HG03139 (cell line): ENCODE data around the gene ATXN7.
A peak's percentile ranks its signal among the peaks of the same experiment; 100 is the strongest.

ENCODE experiments used
- ATAC-seq: cut with Tn5 transposase; IDR thresholded peaks from one replicate; pipeline ENCODE4 v1.9.1; 2021; ENCODE audit not compliant: unreplicated experiment

Gene ATXN7

GRCh38 chr3:63900459-63900858 lies 36.8 kb downstream of the ATXN7 start:
- no peak for ATAC-seq

DNA sequence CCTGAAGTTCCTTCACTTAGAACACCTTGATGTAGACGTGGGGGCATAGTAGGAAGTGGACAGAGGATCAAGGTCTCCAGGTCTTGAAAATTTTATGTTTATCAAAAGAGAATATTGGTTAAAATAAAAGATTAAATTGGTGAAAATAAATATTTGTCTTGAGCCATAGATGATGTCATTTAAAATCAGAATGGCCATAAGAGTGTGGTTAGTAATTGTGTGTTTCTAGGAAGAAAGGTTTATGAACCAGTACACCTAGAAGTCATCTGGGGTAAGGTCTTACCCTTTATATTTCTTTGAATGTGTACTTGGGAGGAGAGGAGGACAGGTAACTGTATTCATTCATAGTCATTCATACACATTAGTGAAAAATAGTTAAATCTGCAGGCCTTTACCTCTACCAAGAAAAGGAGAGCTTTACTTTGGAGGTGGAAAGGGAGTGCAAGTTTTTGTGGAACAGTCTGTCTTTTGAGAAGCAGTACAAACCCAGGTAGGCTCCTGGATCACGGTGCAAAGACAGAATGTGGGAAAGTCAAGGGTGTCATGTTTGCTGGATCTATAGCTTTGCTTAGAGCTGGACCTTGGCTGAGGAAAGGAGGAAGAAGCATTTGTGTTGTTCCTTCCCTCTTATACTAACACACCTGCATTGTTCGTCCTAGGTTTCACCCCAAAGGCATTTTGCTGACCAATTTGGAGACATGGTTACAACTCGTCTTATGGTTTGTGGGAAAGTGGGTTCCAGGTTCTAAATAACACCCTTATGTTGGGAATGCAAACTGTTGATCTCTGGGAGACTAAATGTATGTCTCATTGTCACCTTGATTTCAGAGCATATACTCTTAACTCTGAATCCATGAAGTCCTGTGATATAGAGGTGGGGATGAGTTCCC lies 42.3 kb downstream of the ATXN7 start:
- ATAC-seq = no peak

- no peak for ATAC-seq
Observed at GRCh38 chr3:63908081-63908736, 44.5 kb downstream of the ATXN7 start.

DNA sequence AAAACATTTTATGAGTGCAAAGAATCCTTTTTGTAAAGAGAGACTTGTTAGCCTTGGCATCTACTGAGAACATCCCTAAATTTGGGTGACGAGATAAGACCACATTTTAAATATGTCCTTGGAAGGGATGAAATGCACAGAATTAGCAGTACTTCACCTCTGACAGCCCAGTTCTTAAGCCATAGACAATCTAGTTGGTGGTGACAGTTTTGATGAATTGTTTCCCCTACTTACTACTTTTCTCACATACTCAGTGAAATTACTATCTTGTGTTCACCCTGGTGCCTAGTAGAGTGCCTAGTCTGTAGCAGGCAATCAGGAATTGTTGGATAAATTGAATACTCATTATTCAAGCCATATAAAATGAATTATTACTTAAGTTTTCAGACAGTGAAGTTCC lies 45.1 kb downstream of the ATXN7 start:
- no peak for ATAC-seq

GRCh38 chr3:63909431-63909830 lies 45.8 kb downstream of the ATXN7 start:
- ATAC-seq = no peak

DNA sequence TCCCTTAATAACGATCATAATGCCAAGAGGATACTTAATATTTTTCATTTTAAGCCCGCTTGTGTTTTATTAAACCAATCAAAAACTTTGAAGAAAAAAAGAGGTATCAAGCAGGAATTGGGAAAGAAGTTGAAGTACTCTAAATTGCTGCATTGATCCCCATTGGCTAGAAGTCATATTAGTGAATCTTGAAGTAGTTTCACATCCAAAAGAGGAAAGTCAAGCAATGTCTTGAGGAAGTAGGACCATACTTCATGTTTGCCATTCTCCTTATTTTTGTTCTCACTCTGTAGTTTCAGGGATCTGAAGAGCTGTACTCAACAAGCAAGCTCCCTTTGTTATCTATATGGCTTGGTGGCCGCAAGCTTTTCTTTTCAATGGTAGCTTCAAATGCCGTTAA lies 46.3 kb downstream of the ATXN7 start:
- no peak for ATAC-seq

DNA sequence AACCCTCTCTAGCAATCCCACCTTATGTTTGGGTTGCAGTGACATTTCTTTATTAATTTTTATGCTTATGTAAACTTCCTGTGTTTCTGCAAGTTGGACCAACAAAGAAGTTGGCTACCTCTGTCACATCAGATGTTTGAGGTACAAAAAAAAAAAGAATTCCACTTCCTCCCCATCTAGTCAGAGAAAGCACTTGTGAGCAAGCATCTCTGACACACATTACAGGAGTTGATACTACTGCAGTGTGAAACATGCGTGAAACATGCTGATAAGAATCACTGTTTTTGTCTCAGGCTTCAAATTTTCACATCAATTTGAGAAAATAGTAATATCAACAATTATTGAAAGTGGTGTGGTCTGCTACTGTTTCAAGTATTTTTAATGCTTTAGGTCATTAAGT lies 47.2 kb downstream of the ATXN7 start:
- ATAC-seq = no peak

DNA sequence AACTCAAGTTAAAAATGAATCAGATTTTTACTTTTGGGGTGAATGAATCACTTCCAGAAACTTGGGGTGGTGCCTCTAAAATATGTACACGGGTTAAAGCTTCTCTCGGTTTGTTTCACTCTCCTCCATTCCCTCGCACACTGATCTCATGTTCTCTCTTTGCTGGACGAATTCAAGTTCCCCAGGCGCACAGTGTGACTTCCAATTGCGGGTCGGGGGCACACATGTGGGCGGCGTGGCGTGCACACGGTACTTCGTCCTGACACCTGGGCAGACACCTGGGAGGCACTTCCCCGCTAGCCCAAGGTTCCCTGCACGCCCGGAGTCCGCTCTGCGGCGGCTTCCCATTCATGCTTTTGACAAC lies 47.8 kb downstream of the ATXN7 start:
- ATAC-seq = peak; percentile 6

- peak; percentile 69 for ATAC-seq
Observed at GRCh38 chr3:63911873-63912767, 48.5 kb downstream of the ATXN7 start, which contains the start of gene SCAANT1. Gene SCAANT1, minus strand, starts transcription at chr3:63912383.

- peak; percentile 15 for ATAC-seq
Observed at GRCh38 chr3:63912768-63913588, 49.3 kb downstream of the ATXN7 start.

GRCh38 chr3:63914312-63914711 lies 50.6 kb downstream of the ATXN7 start:
- ATAC-seq = no peak

- no peak for ATAC-seq
Observed at GRCh38 chr3:63918321-63918720, 54.7 kb downstream of the ATXN7 start.

- no peak for ATAC-seq
Observed at GRCh38 chr3:63920001-63920400, 56.3 kb downstream of the ATXN7 start.

DNA sequence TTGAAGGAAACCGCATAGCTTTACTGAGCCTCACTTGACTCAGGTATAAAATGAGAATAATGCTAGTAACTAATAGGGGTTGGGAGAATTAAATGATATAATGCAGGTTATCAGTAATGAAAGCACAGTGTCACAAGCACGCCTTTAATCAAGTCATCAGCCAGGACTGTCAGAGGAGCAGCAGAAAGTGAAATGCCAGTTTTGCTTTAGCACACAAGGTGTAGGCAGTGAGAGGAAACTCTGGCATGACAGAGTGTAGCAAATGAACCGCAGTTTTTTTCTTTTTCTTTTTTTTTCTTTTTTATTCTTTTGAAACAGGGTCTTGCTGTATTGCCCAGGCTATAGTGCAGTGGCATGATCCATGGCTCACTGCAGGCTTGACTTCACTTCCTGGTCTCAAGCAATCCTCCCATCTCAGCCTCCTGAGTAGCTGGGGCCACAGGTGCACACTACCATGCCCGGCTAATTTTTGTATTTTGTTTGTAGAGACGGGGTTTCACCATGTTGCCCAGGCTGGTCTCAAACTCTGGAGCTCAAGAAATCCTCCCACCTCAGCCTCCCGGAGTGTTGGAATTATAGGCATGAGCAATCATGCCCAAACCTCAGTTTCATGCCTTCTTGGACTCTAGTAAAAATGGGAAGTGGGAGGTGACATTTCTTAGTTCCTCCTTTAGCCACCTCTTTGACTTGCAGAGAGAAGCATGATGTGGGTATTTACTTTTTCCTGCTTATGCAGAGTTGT lies 58.2 kb downstream of the ATXN7 start:
- peak; percentile 76 for ATAC-seq

- ATAC-seq = no peak
Observed at GRCh38 chr3:63922491-63923199, 59.0 kb downstream of the ATXN7 start.

- ATAC-seq = no peak
Observed at GRCh38 chr3:63926309-63926708, 62.6 kb downstream of the ATXN7 start.

DNA sequence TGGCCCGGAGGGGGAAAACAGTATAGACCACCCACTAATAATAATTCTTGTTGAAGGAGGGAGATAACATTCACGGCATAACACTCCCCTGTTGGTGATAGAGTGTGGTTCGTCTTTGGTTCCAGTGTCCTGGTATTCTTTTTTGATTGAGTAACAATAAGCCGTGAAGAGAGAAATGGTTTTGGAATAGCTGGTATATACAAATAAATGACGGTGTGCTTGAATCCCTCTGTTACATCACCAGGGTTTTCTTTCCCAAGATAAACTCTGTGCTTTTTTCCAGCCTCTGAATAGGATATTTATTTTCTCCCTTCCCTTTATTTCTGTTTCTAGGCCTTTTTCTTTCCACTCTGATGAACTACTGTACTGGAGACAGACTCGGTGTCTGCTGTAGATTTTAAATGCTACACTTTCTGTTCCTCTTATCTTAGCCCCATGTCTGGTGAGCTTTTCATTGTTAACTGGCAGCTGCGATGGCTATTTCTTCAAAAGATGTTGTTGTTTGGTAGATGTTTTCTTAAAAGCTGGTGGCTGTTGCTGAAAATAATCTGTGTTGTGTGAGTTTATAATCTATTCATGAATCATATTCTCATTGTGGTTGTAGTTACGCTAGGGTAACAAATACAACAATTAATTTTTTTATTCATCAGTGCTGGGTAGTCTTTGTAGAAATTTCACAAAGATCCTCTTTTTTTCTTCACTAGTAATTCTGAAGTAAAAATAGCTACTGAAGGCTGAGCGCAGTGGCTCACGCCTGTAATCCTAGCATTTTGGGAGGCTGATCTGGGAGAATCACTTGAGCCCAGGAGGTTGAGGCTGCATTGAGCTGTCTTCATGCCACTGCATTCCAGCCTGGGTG lies 64.0 kb downstream of the ATXN7 start:
- ATAC-seq = peak; percentile 71

- no peak for ATAC-seq
Observed at GRCh38 chr3:63931290-63931689, 67.6 kb downstream of the ATXN7 start.
